Endothelial cell of umbilical vein (primary cell): ENCODE measurements around the gene TRPM3. TPM values are rescaled to one million over a fixed set of nuclear protein-coding genes. Genes with fewer than 3 reads are reported as not detected.

Source experiments
- BruUV-seq: library from RNA; stranded (reverse); fragments of 400-500 nt; replicated peaks from 2 replicates; lab custom pipeline; 2021; lab: Mats Ljungman, UMichigan
- CTCF ChIA-PET: fragments of 300-600, 350-600 bp; sonication (Branson Sonifier 250); formaldehyde crosslinking; loops from one replicate; lab custom pipeline; 2021; ENCODE audit warnings: antibody characterized with exemption, inconsistent platforms; lab: Charles Lee
- POLR2A ChIA-PET: fragments of 300-600, 350-600 bp; sonication (Branson Sonifier 250); formaldehyde crosslinking; loops from one replicate; lab custom pipeline; 2021; ENCODE audit warnings: antibody characterized with exemption, inconsistent platforms; lab: Charles Lee
- DNase-seq: peaks from one replicate; pipeline ENCODE4 v3.0.0-alpha.2; 2011; ENCODE audit warnings: low read depth, low spot score
- FAIRE-seq: peaks from 2 replicates; lab custom pipeline; 2011; peaks lifted over from hg19 to GRCh38; lab: Jason Lieb, UNC
- H2AFZ ChIP-seq: 2 replicates; pipeline ENCODE4 v1.6.0; 2012; ENCODE audit warnings: low read depth, low read length, control low read depth, inconsistent platforms
- H3K27ac ChIP-seq: 2 replicates; pipeline ENCODE4 v1.5.1; 2011; ENCODE audit warnings: low read depth, mild to moderate bottlenecking, control low read depth, low read length, moderate library complexity; ENCODE audit not compliant: insufficient read depth
- H3K27me3 ChIP-seq, 2 experiments: 2 replicates each; pipeline versions ENCODE4 v1.6.0 to v1.6.1; 2011; ENCODE audit warnings: low read length in 2 of 2, mixed read lengths in 1 of 2; ENCODE audit not compliant: control insufficient read depth in 2 of 2, insufficient read depth in 2 of 2
- H3K36me3 ChIP-seq, 2 experiments: 2 replicates in 1 of 2; 3 replicates in 1 of 2; pipeline ENCODE4 v1.5.1; 2011; ENCODE audit warnings: low read length in 2 of 2, mild to moderate bottlenecking in 1 of 2, moderate library complexity in 1 of 2; ENCODE audit not compliant: control insufficient read depth in 2 of 2, insufficient read depth in 2 of 2; ENCODE audit errors: extremely low read depth in 1 of 2
- H3K4me1 ChIP-seq: 3 replicates; pipeline ENCODE4 v1.5.1; 2011; ENCODE audit warnings: mild to moderate bottlenecking, low read length; ENCODE audit not compliant: control insufficient read depth, insufficient read depth; ENCODE audit errors: extremely low read depth
- H3K4me2 ChIP-seq: 2 replicates; pipeline ENCODE4 v1.6.1; 2011; ENCODE audit warnings: low read length, control low read depth, mixed read lengths; ENCODE audit not compliant: insufficient read depth
- H3K4me3 ChIP-seq, 3 experiments: fragments of 200-600 bp in 1 of 3; sonication (generic), shearing (Covaris generic) in 1 of 3; replicated peaks in 1 of 3; 2 replicates each; pipeline ENCODE4 v1.5.1; 2011 to 2016; ENCODE audit warnings: control low read depth in 3 of 3, low read length in 3 of 3, mild to moderate bottlenecking in 2 of 3, inconsistent platforms in 1 of 3, low read depth in 1 of 3, moderate library complexity in 1 of 3; ENCODE audit not compliant: insufficient read depth in 1 of 3
- H3K79me2 ChIP-seq: 2 replicates; pipeline ENCODE4 v1.6.0; 2012; ENCODE audit warnings: low read length, inconsistent platforms; ENCODE audit not compliant: control insufficient read depth, insufficient read depth
- H3K9ac ChIP-seq: replicated peaks from 2 replicates; pipeline ENCODE3; 2011; ENCODE audit warnings: low read length, control low read depth; ENCODE audit not compliant: insufficient read depth; ENCODE audit errors: extremely low read depth
- H3K9me1 ChIP-seq: replicated peaks from 3 replicates; pipeline ENCODE4 v1.6.0; 2011; ENCODE audit warnings: mild to moderate bottlenecking, low read length; ENCODE audit not compliant: control insufficient read depth, insufficient read depth; ENCODE audit errors: extremely low read depth
- H3K9me3 ChIP-seq: replicated peaks from 2 replicates; pipeline ENCODE4 v1.5.1; 2012; ENCODE audit warnings: low read length, inconsistent platforms; ENCODE audit not compliant: control insufficient read depth, insufficient read depth
- H4K20me1 ChIP-seq: replicated peaks from 2 replicates; pipeline ENCODE3; 2011; ENCODE audit warnings: mild to moderate bottlenecking, low read length; ENCODE audit not compliant: control insufficient read depth, insufficient read depth; ENCODE audit errors: extremely low read depth
- CTCF ChIP-seq, 2 donors: IDR thresholded peaks; 1 replicate in 1 of 2; 2 replicates in 1 of 2; pipeline ENCODE4 v1.5.1; 2011; ENCODE audit warnings: low read length in 2 of 2, mild to moderate bottlenecking in 2 of 2, moderate library complexity in 2 of 2, control low read depth in 1 of 2, inconsistent platforms in 1 of 2, low read depth in 1 of 2; ENCODE audit not compliant: insufficient read depth in 1 of 2; ENCODE audit errors: extremely low read depth in 1 of 2
- EZH2 ChIP-seq: IDR thresholded peaks from 2 replicates; pipeline ENCODE4 v1.6.1; 2012; ENCODE audit warnings: borderline replicate concordance, low read depth, mild to moderate bottlenecking, moderate library complexity, low read length, inconsistent platforms; ENCODE audit not compliant: severe bottlenecking
- FOS ChIP-seq: IDR thresholded peaks from 2 replicates; pipeline ENCODE4 v1.6.1; 2011; ENCODE audit warnings: mild to moderate bottlenecking, low read length, moderate library complexity, borderline replicate concordance; ENCODE audit not compliant: insufficient read depth
- GATA2 ChIP-seq: IDR thresholded peaks from 2 replicates; pipeline ENCODE4 v1.7.0; 2011; ENCODE audit warnings: low read depth, mild to moderate bottlenecking, moderate library complexity, mixed read lengths, low read length; ENCODE audit not compliant: insufficient read length, insufficient read depth
- JUN ChIP-seq: IDR thresholded peaks from 2 replicates; pipeline ENCODE4 v1.6.1; 2011; ENCODE audit warnings: borderline replicate concordance, low read depth; ENCODE audit not compliant: insufficient read length, insufficient read depth
- MYC ChIP-seq: IDR thresholded peaks from one replicate; pipeline ENCODE4 v1.6.1; 2011; ENCODE audit warnings: mild to moderate bottlenecking, low read depth, low read length
- POLR2A ChIP-seq: IDR thresholded peaks from 2 replicates; pipeline ENCODE4 v1.6.1; 2012; ENCODE audit warnings: low read depth, mild to moderate bottlenecking, control low read depth, low read length
- POLR2AphosphoS5 ChIP-seq: IDR thresholded peaks from 2 replicates; pipeline ENCODE4 v1.6.1; 2012; ENCODE audit warnings: low read depth, mild to moderate bottlenecking, control low read depth, low read length, moderate library complexity; ENCODE audit not compliant: insufficient read depth
- dilution Hi-C: fragments of 300-500 bp; cut with MboI; formaldehyde crosslinking; loops from one replicate; pipeline ENCODE4 v1.15.0; 2019; ENCODE audit warnings: low sequenced_read_pairs; ENCODE audit not compliant: extremely low pct_ligation_motif_present
- intact Hi-C: fragments of 100-400 bp; cut with micrococcal nuclease; formaldehyde crosslinking; loops from one replicate; pipeline ENCODE4 v1.10.0; 2022
- polyA plus RNA-seq, 4 experiments: library from polyadenylated mRNA; depleted of rRNA in 3 of 4; stranded (reverse) in 3 of 4; unstranded in 1 of 4; fragments of >200 nt; gene quantifications; 2 replicates each; pipeline versions ENCODE4 v1.2.1 to v1.2.3, GENCODE V29; 2011 to 2012; ENCODE audit warnings: missing spikeins in 1 of 4
- total RNA-seq: library from RNA; stranded (reverse); gene quantifications from 2 replicates; pipeline ENCODE4 v1.2.3, GENCODE V29; 2021
- TF ChIP-seq, protein P1 (sequence below): IDR thresholded peaks from 2 replicates; pipeline ENCODE4 v1.6.1; 2011; ENCODE audit not compliant: insufficient read depth, insufficient read length

Gene TRPM3
- total and polyA plus RNA-seq, 2 donors (not counting 3 experiments of a cell fraction or from before 2014, with no cell fraction given), result 0.17 to 0.33 TPM

DNA sequence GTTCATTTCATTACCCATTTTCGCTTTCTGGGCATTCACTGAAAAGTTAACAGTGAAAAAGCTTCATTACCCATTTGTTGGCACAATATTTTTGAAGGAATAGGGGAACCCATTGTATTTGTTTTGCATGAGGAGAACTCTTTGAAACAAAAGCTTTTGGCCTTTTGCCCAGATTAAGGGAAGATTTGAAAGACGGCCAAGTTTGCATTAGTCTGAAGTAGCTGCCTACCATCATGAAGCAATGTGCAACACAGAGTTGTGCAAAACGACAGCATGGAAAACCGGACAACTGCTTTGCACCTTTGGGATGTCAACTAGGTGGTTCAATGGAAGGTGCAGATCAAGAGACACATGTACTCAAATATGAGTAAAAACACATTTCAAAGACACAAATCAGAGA lies 84.9 kb downstream of the TRPM3 start:
- Histone ChIP-seq H2AFZ (no peak overlapping the region), H3K36me3 (no peaks in the 10 kb centered on the region), H3K4me2 (no peak overlapping the region), H3K9me1 (peaks cover 2% of the 10 kb centered on the region), H4K20me1 (no peaks in the 10 kb centered on the region), H3K4me3 (no peak overlapping the region), H3K4me1 (no peaks in the 10 kb centered on the region), H3K79me2 (no peaks in the 10 kb centered on the region), H3K9me3 (no peaks in the 10 kb centered on the region), H3K27ac (no peak overlapping the region), H3K9ac (no peak overlapping the region), H3K27me3 (peaks cover 2 to 8% of the 10 kb centered on the region in 2 experiments)
- intact Hi-C loops (no loop called here), dilution Hi-C loops (no loop called here)
- FAIRE-seq (peak; percentile 54), DNase-seq (peak; percentile 88)
- POLR2A ChIA-PET, result no interaction called here
- BruUV-seq, result no TSS peak
- CTCF ChIA-PET, result interaction anchor here (1.1 to 2.8 kb wide), 3 partner anchors 23 to 396 kb away, joined by 3 to 7 read pairs (median 3); no protein-coding TSS in a partner anchor
- no peak for TF ChIP-seq CTCF (IDR thresholded peaks at IDR 0.05; ENCODE audit: extremely low read depth in 1 of 2, insufficient read depth in 1 of 2, low read depth in 1 of 2, low read length in 2 of 2)
- no peak for TF ChIP-seq JUN
- no peak for TF ChIP-seq POLR2AphosphoS5
- TF ChIP-seq, protein P1, sequence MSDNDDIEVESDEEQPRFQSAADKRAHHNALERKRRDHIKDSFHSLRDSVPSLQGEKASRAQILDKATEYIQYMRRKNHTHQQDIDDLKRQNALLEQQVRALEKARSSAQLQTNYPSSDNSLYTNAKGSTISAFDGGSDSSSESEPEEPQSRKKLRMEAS, result no peak
- TF ChIP-seq MYC, result no peak
- TF ChIP-seq POLR2A, result no peak
- no peak for TF ChIP-seq FOS
- no peak for TF ChIP-seq GATA2
- no peak for TF ChIP-seq EZH2
